Measurements from ENCODE around the gene PSEN2. TPM values are rescaled to one million over a fixed set of nuclear protein-coding genes. Genes with fewer than 3 reads are reported as not detected.

Gene PSEN2
- total RNA-seq, 1 experiment from 2014 or later: 17.4 TPM

GRCh38 chr1:226903819-226904716, 33.7 kb downstream of the PSEN2 start:
- H2BK5ac ChIP-seq (ENCODE audit: insufficient read length, low read length): no peak overlapping the region
- H3K36me3 Mint-ChIP-seq (ENCODE audit: insufficient read depth in 1 of 3, low read depth in 3 of 3): peaks cover 8 to 22% (median 19%) of the 10 kb centered on the region in 3 experiments
- WGBS (ENCODE audit: extremely low coverage, insufficient read length, low lambda C conversion rate): no CpG with 5 or more reads among the region's 12 CpGs

More at GRCh38 chr1:226903819-226904716, 33.7 kb downstream of the PSEN2 start:
- no peaks in the 10 kb centered on the region for H3K9me3 Mint-ChIP-seq
- no peak overlapping the region for H3K56ac ChIP-seq (ENCODE audit: insufficient read length, low read depth, low read length)
- no peaks in the 10 kb centered on the region for H3K9me3 ChIP-seq (ENCODE audit: control insufficient read depth, low read depth, low read length)
- H3K27me3 Mint-ChIP-seq (ENCODE audit: low read depth): no peaks in the 10 kb centered on the region
- H2AK5ac ChIP-seq (ENCODE audit: insufficient read length, low read length): no peak overlapping the region
- H2BK12ac ChIP-seq (ENCODE audit: insufficient read length, low read depth, low read length): no peak overlapping the region
- H3K79me2 ChIP-seq (ENCODE audit: insufficient read depth, low read length): no peaks in the 10 kb centered on the region
- no peak for TF ChIP-seq CTCF (conservative IDR thresholded peaks at IDR 0.05)
- no peak overlapping the region for H3T11ph ChIP-seq (ENCODE audit: low read length)
- H3K18ac ChIP-seq (ENCODE audit: insufficient read length, low read depth, low read length): no peak overlapping the region
- no peak overlapping the region for H2BK20ac ChIP-seq (ENCODE audit: low read depth, low read length, poor library complexity, severe bottlenecking)
- H3K27ac ChIP-seq (ENCODE audit: insufficient read length, low read depth, low read length): no peak overlapping the region
- H3K14ac ChIP-seq (ENCODE audit: insufficient read depth, low read length): no peak overlapping the region
- H4K8ac ChIP-seq (replicated peaks; ENCODE audit: insufficient read length, low read depth, low read length): no peak overlapping the region
- peak overlapping the region in 2 of 3 experiments; percentile 20 to 39; a peak in 4 of 7 replicates for H3K27ac Mint-ChIP-seq
- H3K27me3 ChIP-seq (ENCODE audit: insufficient read depth, low read length): no peaks in the 10 kb centered on the region
- H2BK15ac ChIP-seq (ENCODE audit: low read depth, low read length): no peak overlapping the region
- H3K23ac ChIP-seq (ENCODE audit: insufficient read length, low read depth, low read length): no peak overlapping the region
- H2AFZ ChIP-seq (ENCODE audit: low read length): no peak overlapping the region
- peaks cover 5 to 10% of the 10 kb centered on the region in 2 experiments for H3K4me1 Mint-ChIP-seq
- no peaks in the 10 kb centered on the region for H3K23me2 ChIP-seq (ENCODE audit: insufficient read length, low read depth, low read length, poor library complexity, severe bottlenecking)
- DNase-seq: no peak
- H2BK120ac ChIP-seq (ENCODE audit: low read depth, low read length, poor library complexity, severe bottlenecking): no peak overlapping the region
- no peak overlapping the region for H4K91ac ChIP-seq (ENCODE audit: insufficient read length, low read depth, low read length)
- no peak overlapping the region for H3K4ac ChIP-seq (ENCODE audit: low read depth, low read length)
- H3K4me2 ChIP-seq (ENCODE audit: insufficient read depth, insufficient read length, low read length): no peak overlapping the region
- no peaks in the 10 kb centered on the region for H3K4me1 ChIP-seq (ENCODE audit: insufficient read depth, low read length)
- no peak overlapping the region for H3K4me3 Mint-ChIP-seq
- no peak overlapping the region for H4K5ac ChIP-seq (ENCODE audit: insufficient read length, low read depth, low read length)
- no peak overlapping the region for H3K9ac ChIP-seq (ENCODE audit: extremely low read depth, insufficient read length, low read length)
- H3K79me1 ChIP-seq (ENCODE audit: insufficient read depth, low read depth, low read length, poor library complexity, severe bottlenecking): no peaks in the 10 kb centered on the region
- no peaks in the 10 kb centered on the region for H4K20me1 ChIP-seq (ENCODE audit: control insufficient read depth, insufficient read depth, insufficient read length)
